GM19240 (cell line): Measurements from ENCODE around the gene METTL8.

Experiments
- DNase-seq: peaks from one replicate; pipeline ENCODE4 v3.0.0; 2011; ENCODE audit warnings: low spot score; ENCODE audit not compliant: insufficient read length

The METTL8 gene

DNA sequence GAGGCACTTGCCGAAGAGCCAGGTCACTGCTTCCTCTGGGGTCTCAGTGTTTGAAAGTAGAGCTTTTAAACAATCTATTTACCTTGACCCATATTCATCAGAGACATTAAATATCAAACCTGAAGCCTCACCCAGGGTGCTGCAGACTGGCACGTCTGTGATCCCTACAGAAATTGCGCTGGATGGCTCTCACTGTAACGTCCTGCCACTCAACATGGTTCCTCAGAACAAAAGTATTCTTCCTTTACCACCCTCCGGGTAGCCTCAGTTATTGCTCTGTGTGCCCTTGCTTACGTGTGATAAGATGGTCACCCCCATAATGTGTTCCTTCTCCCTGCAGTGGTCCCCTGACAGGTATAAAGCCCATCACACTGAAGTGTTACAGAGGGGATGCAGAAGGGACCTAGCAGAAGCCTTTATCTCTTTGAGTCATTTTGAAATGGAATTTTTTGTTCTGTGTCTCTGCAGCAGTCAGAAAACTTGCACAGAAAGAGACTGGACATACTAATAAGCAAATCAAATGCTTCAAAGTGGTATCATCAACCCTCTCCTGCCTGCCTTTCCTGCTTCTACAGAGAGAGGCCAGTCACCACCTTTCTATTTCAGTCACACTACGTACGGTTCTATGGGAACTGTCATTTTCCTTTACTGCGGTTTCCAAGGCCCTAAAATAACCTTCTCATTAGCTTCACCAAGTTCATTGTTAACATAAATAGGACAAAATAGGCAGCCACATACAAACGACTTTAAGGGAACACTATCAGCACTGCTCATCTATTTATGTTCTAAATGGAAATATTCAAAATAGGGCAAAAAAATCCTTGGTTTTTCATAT, 86.8 kb downstream of the METTL8 start:
- DNase-seq = no peak

DNA sequence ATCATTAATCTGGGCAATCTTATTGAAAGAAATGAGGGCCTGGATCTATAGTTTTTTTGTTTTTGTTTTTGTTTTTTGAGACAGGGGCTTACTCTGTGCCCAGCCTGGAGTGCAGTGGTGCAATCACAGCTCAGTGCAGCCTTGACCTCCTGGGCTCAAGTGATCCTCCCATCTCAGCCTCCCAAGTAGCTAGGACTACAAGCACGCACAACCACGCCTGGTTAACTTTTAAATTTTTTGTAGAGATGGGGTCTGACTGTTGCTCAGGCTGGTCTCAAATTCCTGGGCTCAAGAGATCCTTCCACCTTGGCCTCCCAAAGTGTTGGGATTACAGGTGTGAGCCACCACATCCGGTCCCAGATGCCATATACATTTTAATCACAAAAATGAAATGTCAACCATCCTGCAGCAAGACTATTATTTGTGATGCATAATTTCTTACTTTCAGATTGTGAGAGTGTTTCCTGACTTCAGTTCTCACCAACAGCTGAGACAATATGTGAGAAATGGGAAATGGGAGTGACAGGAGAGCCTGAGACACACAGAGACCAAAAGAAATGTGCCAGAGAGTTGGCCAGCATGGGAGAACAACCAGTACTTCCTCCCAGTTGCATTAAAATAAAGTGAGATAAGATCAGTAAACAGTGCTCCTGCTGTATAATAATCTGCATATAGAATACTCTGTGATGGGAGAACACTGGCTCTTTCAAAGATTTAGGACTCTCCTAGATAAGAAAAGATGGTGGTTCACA, 87.6 kb downstream of the METTL8 start:
- DNase-seq = no peak

DNA sequence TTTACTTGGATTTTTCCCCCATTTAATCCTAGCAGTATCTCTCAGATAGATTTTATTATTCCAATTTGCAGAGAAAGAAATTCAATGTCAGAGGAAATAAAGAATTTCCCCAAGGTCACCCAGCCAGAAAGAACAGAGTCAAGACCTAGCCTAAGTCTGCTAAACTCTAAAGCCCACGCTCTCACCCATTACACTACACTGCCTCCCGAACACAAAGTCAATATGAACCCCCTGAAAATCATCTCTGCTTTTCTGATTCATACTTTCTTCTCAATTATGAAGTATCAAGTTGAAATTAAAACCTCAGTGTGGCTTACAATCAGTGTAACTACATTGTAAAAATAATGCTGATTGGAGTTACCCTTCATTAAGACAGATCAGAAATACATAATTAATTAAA, 89.6 kb downstream of the METTL8 start:
- no peak for DNase-seq

DNA sequence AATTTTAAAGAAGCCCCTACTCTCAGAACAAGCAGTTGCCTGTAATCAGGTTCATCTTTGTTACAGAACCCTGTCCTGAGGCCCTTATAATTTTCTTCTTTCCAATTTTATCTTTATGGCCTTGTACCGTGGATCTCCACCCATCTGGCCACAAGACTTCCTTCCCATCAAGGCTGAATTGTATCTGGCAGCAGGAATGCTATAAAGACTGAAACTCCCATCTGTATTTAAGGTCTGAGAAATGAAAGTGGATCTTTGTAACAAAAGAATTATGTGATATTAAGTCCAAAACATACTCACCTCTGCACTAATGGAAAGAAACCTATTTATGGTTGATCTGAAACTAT, 91.8 kb downstream of the METTL8 start:
- DNase-seq = no peak

DNA sequence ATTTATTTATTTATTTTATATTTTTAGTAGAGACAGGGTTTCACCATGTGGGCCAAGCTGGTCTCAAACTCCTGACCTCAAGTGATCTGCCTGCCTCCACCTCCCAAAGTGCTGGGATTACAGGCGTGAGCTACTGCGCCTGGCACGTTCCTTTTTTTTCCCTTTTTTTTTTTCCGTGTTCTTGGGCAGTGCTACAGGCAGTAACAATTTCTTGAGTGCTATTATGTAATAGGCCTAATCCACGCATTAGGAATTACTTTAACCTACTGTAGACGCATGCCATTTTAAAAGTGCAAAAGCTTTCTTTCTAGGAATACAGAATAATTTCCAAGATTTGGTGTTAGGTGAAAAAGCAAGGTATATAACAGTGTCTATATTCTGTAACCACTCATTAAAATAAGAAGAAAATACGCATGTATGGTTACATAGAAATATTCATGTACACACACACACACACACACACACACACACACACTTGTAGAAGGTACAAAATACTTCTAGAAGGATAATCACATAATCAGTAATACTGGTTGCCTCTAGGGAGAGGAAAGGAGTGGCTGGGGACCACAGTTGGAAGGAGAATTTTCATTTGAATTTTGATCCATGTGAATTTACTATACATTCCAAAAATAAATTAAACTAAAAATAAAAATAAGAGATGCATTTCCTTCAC, 92.3 kb downstream of the METTL8 start:
- no peak for DNase-seq

DNA sequence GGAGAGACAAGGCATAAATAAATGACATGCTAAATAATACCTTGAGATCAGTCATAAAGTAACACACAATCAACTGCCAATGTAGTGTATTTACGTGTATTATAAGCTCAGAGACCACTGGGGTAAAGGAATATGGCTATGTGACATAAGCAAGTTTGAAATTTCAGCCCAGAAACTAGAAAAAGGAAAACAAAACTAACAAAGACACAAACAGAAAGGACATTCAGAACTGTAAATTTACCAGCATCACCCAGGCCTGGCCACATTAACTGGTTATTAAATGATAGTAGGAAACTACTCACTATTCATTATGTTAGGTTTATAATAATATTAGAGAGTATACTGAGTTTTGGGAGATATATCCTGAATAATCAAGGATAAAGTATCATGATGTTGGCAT, 98.8 kb downstream of the METTL8 start:
- no peak for DNase-seq

DNA sequence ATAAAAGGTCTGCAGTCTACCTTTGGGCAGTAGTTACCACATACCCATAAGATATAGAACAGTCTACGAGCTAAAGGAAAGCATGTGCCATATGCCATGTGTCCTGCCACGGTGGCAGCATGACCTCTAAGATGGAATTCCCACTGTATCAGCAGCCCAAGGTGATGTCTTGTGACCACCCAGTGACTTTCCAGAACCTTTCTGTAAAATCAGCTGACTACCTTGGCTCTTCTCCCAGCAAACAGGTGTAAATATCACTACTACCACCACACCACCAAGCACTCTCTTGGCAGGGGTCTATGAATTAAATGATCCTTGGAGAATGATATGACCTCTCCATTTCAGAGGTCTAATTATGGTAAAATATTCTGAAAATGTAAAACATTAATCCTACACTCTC, 99.6 kb downstream of the METTL8 start:
- no peak for DNase-seq

DNA sequence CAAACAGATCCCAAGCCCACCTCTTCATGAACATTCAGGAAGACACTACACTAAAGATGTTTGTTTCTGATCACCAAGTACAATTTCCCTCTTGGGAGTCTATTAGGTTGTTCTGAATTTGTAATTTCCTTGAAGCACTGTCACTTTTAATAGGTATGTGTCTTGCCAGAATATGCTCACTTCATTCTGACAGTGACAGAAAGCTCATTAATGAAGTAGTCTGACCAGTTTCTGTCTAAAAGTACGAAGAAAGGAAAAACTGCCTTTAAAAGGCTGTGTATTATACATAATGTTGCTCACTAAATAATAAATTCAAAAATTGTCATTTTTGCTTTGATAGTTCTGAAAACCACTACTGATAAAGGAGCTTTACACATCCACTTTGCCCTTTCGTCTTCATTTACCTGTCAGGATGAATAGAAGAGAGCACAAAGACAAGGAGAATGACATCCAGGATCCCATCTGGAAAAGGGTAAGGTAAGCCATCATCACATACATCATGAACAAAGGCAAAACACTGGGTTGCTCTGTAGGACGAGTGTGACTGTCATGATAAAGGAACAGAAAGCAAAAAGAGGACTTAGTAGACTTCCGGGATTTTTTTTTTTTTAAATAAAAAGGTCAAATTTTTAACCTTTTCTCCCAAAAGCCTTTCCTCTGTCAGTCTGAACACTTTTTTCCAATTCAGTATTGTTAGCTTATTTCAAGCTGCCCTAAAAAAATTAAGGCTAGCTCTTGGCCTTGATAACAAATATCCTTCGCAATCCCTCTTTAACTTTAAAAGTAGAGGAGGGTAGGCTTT, 103.4 kb downstream of the METTL8 start:
- no peak for DNase-seq

DNA sequence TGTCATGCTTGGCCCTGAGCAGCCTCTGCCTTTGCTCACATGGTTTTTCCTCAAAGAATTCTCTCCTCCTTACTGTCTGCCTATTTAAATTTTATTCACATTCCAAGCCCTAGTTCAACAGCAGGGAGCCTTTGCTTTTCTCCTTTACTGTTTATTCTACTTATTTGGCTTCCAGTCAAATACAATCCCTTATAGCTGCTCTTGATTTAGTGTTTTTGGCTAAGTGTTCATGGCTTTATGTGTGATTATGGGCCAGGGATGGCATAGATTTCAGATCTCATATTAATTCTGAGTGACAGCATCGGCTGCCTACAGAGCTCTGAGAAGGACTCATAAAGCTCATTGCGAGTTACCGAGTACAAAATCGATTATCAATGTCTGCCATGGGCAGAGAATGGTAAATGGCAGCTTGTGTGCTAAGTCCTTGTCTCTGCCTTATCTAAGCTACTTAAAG, 106.7 kb downstream of the METTL8 start:
- no peak for DNase-seq

DNA sequence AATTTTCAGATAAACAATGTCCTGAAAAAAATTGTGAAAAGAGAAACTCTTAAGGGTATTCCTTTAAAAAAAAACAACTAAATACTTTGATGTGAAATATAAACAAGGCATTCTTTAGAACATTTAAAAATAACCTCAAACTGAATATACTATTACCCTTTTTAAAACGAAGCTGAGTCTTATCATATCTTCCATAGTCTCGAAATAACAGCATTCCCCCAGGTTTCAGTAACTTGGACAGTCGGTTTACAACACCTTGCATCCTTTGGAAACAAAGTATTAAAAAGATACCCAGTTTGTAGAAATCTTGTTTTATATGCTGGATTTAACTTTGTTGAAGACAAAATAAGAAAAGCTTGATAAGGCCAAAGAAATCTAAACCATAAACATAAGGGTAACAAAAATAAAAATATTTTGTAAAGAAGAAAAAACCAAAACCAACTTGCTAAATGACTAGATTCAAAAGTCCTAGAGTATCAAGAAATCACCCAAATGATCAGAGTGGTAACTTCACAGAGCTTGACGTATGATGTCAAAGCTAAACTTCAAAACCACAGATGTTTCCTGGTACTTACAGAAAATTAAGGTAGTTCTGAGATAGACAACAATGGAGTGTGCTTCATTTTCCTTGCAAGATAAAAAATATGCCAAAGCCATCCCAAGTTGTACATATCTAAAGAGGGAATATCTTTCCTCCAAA, 107.8 kb downstream of the METTL8 start:
- DNase-seq = no peak

DNA sequence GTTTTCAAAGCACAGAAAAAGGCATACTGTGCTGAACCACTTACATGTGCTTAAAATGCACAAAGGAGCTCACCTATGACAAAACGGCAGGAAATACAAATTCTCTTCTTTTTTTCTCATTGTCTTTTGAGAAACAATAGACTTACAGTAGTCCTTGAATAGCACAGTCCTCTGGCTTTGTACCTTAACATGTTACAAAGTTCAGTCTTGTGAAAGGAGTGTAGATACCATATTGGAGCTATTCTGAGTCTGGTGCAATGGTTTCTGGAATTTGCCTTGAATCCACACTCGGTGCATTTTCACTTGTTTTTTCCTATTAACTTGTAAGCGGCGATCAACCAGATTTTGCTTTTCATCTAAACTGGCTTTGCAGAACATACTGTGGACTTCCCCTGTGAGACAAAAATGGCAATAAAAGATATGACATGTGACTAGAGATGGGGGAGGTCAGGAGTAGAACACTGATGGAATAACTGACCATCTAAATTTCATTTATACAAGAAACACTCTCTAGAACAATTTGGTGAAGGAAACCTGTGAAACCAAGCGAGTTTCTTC, 109.7 kb downstream of the METTL8 start:
- DNase-seq = no peak

DNA sequence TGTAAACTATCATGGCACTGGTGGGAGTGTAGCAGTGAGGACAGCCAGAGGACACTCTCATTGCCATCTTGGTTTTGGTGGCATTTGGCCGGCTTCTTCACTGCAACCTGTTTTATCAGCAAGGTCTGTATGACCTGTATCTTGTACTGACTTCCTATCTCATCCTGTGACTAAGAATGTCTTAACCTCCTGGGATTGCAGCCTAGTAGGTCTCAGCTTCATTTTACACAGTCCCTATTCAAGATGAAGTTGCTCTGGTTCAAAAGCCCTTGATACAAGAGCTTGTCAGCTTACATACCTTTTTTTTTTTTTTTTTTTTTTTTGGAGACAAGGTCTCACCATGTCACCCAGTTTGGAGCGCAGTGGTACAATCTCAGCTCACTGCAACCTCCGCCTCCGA, 110.9 kb downstream of the METTL8 start:
- no peak for DNase-seq

DNA sequence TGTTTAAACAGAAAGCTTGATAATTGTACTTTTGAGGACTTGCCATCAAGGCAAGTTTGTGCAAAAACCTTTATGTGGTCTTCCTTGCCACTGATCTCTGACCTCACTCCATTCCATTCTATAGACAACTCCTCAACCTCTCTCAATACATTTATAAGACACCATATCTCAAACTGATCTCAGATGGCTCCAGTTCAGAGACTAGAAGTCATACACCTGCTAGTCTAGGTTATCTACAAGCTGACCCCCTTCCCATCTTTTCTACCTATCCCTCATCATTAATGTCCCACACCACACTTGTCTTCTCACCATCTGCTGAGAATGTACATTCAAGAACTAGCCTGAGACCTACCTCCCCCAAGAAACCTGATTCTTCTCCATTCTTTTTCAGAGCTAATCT, 113.1 kb downstream of the METTL8 start:
- no peak for DNase-seq

DNA sequence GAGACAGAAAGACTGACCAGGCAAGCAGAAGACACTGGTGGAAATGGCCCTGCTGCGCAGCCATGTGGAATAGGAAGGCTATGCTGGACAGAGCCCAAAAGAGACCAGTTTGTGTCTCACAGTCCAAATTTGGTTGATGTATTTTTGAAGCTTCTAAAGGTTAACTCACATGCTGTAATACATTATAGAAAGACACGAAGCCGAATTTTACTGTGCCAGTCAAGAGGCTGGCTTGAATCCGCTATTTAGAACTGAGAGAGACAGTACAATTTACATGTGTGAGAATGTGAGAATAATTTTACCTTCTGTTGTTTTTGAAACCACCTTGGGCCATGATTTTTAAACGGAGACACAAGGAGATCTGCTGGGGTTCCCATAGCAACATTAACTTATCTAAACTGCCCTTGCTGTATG, 113.6 kb downstream of the METTL8 start:
- no peak for DNase-seq

DNA sequence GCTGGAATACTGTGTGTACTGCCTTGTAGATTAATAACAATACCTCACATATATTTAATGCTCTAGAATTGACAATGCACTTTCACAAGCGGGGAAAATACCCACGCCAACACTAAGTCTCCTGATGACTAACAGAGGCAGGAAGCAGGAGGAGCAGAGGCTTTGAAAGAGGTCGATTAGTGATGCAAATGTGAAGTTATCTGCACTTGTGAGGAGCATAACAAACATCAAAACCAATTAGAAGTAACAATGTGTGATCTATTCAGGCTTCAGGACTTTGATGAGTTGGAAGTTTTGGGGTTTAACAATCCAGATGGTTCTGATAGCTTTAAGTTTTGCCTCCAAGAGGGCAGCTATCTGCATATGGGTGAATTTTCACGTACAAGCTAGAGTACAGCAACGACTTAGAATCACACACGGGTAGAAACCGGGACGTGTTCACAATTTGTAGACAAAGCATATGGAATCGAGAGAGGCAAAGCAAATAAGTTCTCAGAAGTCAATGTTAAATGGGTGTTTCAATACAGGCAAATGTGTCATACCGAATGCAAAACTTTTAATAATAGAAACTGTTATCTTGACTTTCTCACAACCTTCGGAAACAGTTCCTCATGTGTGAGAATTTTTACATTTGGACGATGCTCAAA, 114.5 kb downstream of the METTL8 start:
- no peak for DNase-seq

DNA sequence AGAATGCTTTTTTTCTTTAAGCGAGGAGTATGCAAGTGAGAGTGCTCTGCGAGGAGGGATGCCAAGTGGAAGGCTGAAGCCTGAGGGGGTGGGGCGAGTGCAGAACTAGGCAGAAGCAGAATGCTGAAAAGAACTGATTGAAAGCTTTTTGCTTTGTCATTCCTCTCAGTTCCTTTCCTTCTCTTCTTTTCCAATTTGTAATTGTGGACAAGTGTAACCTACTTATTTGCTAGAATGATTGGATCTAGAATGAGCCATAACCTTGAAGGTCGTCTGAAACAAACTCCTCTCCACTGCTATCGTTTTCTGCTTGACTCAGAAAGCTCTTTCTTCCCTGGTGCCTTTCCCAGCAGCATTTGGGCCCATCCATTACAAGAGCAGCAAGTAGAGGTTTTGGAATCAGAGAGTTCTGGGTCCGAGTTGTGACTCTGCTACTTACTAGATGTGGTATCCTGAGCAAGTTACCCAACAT, 115.3 kb downstream of the METTL8 start:
- DNase-seq = no peak

DNA sequence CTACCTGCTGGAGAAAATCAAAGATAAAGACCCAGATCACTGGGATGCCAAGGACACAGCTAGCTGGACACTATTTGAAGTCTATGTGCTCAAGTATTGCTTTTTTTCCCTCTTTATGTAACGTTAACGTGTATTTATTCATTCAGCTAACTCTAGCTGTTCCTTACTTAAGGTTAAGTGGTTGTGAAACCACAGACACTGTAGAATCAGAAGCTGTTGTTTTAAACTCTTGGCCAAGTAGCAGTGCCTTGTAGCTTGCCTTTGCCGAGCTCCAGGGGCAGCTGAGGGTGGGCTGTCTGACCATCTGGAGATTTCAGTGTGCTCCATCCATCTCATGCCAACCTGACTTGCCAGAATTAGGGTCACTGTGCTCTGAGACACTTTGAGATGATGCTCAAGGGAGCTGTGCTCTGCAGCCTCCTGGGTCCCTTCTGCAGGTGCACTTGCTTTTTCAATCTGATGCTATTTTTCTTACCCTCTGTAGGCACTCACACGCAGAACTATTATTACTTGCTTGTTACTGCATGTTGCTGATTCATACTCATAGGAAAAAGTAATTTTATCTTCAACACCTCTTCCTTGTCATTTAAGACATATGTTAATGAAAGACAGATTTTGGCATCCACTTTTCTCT, 116.2 kb downstream of the METTL8 start:
- no peak for DNase-seq

DNA sequence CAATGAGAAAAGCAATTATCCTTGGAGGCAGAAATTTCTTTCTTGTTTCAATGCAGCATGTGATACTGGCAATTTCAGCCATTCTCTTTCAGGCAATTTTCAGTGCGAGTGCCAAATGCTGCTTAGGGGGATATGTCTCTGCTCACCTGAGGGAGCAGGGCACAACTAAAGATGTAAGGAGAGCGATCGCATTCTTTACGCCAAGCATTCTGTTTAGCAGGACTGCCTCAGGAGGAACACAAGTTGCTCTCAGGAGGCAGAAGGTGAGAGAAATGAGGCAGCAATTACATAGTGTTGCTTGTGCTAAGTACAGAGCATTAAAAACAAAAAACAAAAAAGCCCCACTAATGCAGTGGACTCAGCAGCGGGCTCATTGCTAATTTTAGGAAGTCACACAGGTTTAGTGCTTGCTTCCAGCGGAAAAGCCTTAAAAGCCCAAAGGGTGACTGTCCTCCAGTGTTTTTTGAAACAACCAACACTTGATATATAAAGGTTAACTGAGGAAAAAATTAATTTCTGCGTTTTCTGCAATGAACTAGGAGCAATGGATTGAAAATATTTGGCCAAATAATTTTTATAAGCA, 116.9 kb downstream of the METTL8 start:
- no peak for DNase-seq

DNA sequence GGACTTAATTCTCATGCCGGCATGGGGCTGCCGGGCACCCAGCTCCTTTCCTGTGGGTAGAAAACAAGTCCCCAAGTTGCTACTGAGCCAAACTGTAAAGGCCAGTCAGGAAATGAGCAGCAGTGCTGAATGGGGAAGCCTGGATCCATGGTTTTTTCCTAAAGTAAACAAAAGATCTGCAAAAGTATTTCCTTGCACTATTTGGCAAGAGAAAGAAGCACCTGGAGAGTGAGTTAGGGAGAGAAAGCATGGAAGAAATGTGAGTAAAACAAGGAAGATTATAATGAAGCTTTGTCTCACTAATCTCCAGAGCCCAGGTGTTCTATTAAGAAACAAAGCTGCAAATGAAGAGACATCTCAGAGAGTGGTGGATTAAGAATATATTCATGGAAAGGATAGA, 117.6 kb downstream of the METTL8 start:
- DNase-seq = no peak
